Immature natural killer cell (primary cell): ENCODE data around the gene COL23A1. TPM values are rescaled to one million over a fixed set of nuclear protein-coding genes. Genes with fewer than 3 reads are reported as not detected.
"Not testable (repeated sequence)": the region's sequence is repeated elsewhere in the genome, so short reads cannot be mapped to it uniquely, and the experiment has no call there.

ENCODE experiments used
- DNase-seq, 3 donors: peaks; one replicate each; pipeline ENCODE4 v3.0.0; 2022; ENCODE audit warnings: mixed read lengths in 1 of 3
- H3K27ac Mint-ChIP-seq, 6 donors: one replicate each; pipeline ENCODE4 v1.8.0; 2020; ENCODE audit warnings: mixed read lengths in 6 of 6, mild to moderate bottlenecking in 5 of 6, inconsistent platforms in 4 of 6, moderate library complexity in 3 of 6
- H3K27me3 Mint-ChIP-seq, 3 donors: one replicate each; pipeline ENCODE4 v1.8.0; 2020 to 2021; ENCODE audit warnings: low read depth in 3 of 3, mild to moderate bottlenecking in 3 of 3, mixed read lengths in 3 of 3, moderate library complexity in 3 of 3, inconsistent platforms in 1 of 3
- H3K36me3 Mint-ChIP-seq, 3 donors: one replicate each; pipeline ENCODE4 v1.8.0; 2020; ENCODE audit warnings: mixed read lengths in 3 of 3, inconsistent platforms in 2 of 3, mild to moderate bottlenecking in 2 of 3
- H3K4me1 Mint-ChIP-seq, 2 donors: one replicate each; pipeline ENCODE4 v1.8.0; 2020; ENCODE audit warnings: inconsistent platforms in 2 of 2, mild to moderate bottlenecking in 2 of 2, mixed read lengths in 2 of 2, moderate library complexity in 1 of 2
- H3K4me3 Mint-ChIP-seq, 5 donors: one replicate each; pipeline ENCODE4 v1.8.0; 2020; ENCODE audit warnings: mild to moderate bottlenecking in 5 of 5, mixed read lengths in 5 of 5, inconsistent platforms in 3 of 5, moderate library complexity in 3 of 5
- H3K9me3 Mint-ChIP-seq, 6 donors: one replicate each; pipeline ENCODE4 v1.8.0; 2020; ENCODE audit warnings: mild to moderate bottlenecking in 6 of 6, mixed read lengths in 6 of 6, inconsistent platforms in 4 of 6, moderate library complexity in 3 of 6
- polyA plus RNA-seq, 3 donors: library from polyadenylated mRNA; unstranded; fragments of 300-500 nt; fragmentation: Illumina TruSeq; gene quantifications; one replicate each; pipeline ENCODE4 v1.2.3, GENCODE V29; 2021

Gene COL23A1
- polyA plus RNA-seq, 3 donors from 2014 or later = 0.40 to 0.78 TPM; not detected in 1

- Mint-ChIP-seq H3K36me3 (peaks cover 0 to 4% (median 0%) of the 10 kb centered on the region in 3 donors), H3K9me3 (no peaks in the 10 kb centered on the region), H3K4me1 (no peaks in the 10 kb centered on the region), H3K27ac (no peak overlapping the region), H3K4me3 (no peak overlapping the region), H3K27me3 (peaks cover 2 to 6% (median 4%) of the 10 kb centered on the region in 3 donors)
- no peak for DNase-seq
These were observed 266.7 kb downstream of the COL23A1 start for GRCh38 chr5:178323541-178323865.

GRCh38 chr5:178322736-178323540 lies 267.3 kb downstream of the COL23A1 start:
- Mint-ChIP-seq H3K4me3 (no peak overlapping the region), H3K4me1 (no peaks in the 10 kb centered on the region), H3K36me3 (peaks cover 0 to 4% (median 0%) of the 10 kb centered on the region in 3 donors), H3K27ac (no peak overlapping the region), H3K27me3 (peaks cover 2 to 6% (median 4%) of the 10 kb centered on the region in 3 donors), H3K9me3 (no peaks in the 10 kb centered on the region)
- no peak for DNase-seq

- H3K27ac Mint-ChIP-seq = no peak overlapping the region
- no peak for DNase-seq
- peaks cover 0 to 4% (median 0%) of the 10 kb centered on the region in 3 donors for H3K36me3 Mint-ChIP-seq
- no peaks in the 10 kb centered on the region for H3K4me1 Mint-ChIP-seq
- peaks cover 2 to 6% (median 4%) of the 10 kb centered on the region in 3 donors for H3K27me3 Mint-ChIP-seq
- no peaks in the 10 kb centered on the region for H3K9me3 Mint-ChIP-seq
- H3K4me3 Mint-ChIP-seq = no peak overlapping the region
These were observed 269.8 kb downstream of the COL23A1 start for GRCh38 chr5:178320281-178320855.

- Mint-ChIP-seq H3K4me3 (no peak overlapping the region), H3K27me3 (peaks cover 2 to 4% (median 4%) of the 10 kb centered on the region in 3 donors), H3K9me3 (no peaks in the 10 kb centered on the region), H3K4me1 (no peaks in the 10 kb centered on the region), H3K27ac (no peak overlapping the region), H3K36me3 (peaks cover 0 to 4% (median 0%) of the 10 kb centered on the region in 3 donors)
- no peak for DNase-seq
These were observed 270.6 kb downstream of the COL23A1 start for GRCh38 chr5:178319541-178320041.

GRCh38 chr5:178318893-178319292 lies 271.3 kb downstream of the COL23A1 start:
- no peak overlapping the region for H3K27ac Mint-ChIP-seq
- DNase-seq = no peak
- H3K9me3 Mint-ChIP-seq = no peaks in the 10 kb centered on the region

GRCh38 chr5:178318382-178318781 lies 271.8 kb downstream of the COL23A1 start:
- Mint-ChIP-seq H3K36me3 (peaks cover 0 to 4% (median 0%) of the 10 kb centered on the region in 3 donors), H3K9me3 (no peaks in the 10 kb centered on the region), H3K27me3 (peaks cover 2 to 4% (median 3%) of the 10 kb centered on the region in 3 donors), H3K4me1 (no peaks in the 10 kb centered on the region), H3K27ac (no peak overlapping the region), H3K4me3 (no peak overlapping the region)
- no peak for DNase-seq

More at GRCh38 chr5:178318893-178319292, 271.3 kb downstream of the COL23A1 start:
- Mint-ChIP-seq H3K27me3 (peaks cover 1 to 4% (median 2%) of the 10 kb centered on the region in 3 donors), H3K4me3 (no peak overlapping the region), H3K36me3 (peaks cover 0 to 4% (median 0%) of the 10 kb centered on the region in 3 donors), H3K4me1 (no peaks in the 10 kb centered on the region)

GRCh38 chr5:178317727-178318126 lies 272.5 kb downstream of the COL23A1 start:
- not testable (repeated sequence) for H3K27me3 Mint-ChIP-seq, H3K9me3 Mint-ChIP-seq, DNase-seq, H3K4me1 Mint-ChIP-seq, H3K27ac Mint-ChIP-seq, H3K4me3 Mint-ChIP-seq, H3K36me3 Mint-ChIP-seq

GRCh38 chr5:178314961-178315820 lies 275.0 kb downstream of the COL23A1 start:
- Mint-ChIP-seq H3K36me3 (peaks cover 0 to 4% (median 0%) of the 10 kb centered on the region in 3 donors), H3K27me3 (peaks cover 2 to 5% (median 5%) of the 10 kb centered on the region in 3 donors), H3K27ac (no peak overlapping the region), H3K9me3 (no peaks in the 10 kb centered on the region), H3K4me1 (no peaks in the 10 kb centered on the region), H3K4me3 (no peak overlapping the region)
- no peak for DNase-seq

- Mint-ChIP-seq H3K27ac (no peak overlapping the region), H3K9me3 (no peaks in the 10 kb centered on the region), H3K4me3 (no peak overlapping the region), H3K27me3 (peaks cover 2 to 6% (median 2%) of the 10 kb centered on the region in 3 donors), H3K36me3 (no peaks in the 10 kb centered on the region), H3K4me1 (no peaks in the 10 kb centered on the region)
- no peak for DNase-seq
These were observed 276.0 kb downstream of the COL23A1 start for GRCh38 chr5:178314061-178314660.

- no peaks in the 10 kb centered on the region for H3K36me3 Mint-ChIP-seq
- DNase-seq = no peak
- no peak overlapping the region for H3K27ac Mint-ChIP-seq
- H3K4me3 Mint-ChIP-seq = no peak overlapping the region
- H3K4me1 Mint-ChIP-seq = no peaks in the 10 kb centered on the region
- H3K27me3 Mint-ChIP-seq = peaks cover 2 to 6% (median 2%) of the 10 kb centered on the region in 3 donors
- no peaks in the 10 kb centered on the region for H3K9me3 Mint-ChIP-seq
These were observed 276.9 kb downstream of the COL23A1 start for GRCh38 chr5:178313316-178313715.

- Mint-ChIP-seq H3K4me1 (no peaks in the 10 kb centered on the region), H3K36me3 (no peaks in the 10 kb centered on the region), H3K27me3 (peaks cover 2 to 6% (median 2%) of the 10 kb centered on the region in 3 donors), H3K27ac (no peak overlapping the region), H3K4me3 (no peak overlapping the region), H3K9me3 (no peaks in the 10 kb centered on the region)
- DNase-seq = no peak
These were observed 277.3 kb downstream of the COL23A1 start for GRCh38 chr5:178312880-178313282.

GRCh38 chr5:178310130-178310865 lies 279.9 kb downstream of the COL23A1 start:
- H3K4me3 Mint-ChIP-seq = no peak overlapping the region
- H3K36me3 Mint-ChIP-seq = no peaks in the 10 kb centered on the region
- H3K9me3 Mint-ChIP-seq = no peaks in the 10 kb centered on the region
- H3K4me1 Mint-ChIP-seq = no peaks in the 10 kb centered on the region
- no peak for DNase-seq
- peaks cover 3 to 6% (median 4%) of the 10 kb centered on the region in 3 donors for H3K27me3 Mint-ChIP-seq
- no peak overlapping the region for H3K27ac Mint-ChIP-seq
